Measurements from ENCODE around the gene CDK5RAP2.

DNA sequence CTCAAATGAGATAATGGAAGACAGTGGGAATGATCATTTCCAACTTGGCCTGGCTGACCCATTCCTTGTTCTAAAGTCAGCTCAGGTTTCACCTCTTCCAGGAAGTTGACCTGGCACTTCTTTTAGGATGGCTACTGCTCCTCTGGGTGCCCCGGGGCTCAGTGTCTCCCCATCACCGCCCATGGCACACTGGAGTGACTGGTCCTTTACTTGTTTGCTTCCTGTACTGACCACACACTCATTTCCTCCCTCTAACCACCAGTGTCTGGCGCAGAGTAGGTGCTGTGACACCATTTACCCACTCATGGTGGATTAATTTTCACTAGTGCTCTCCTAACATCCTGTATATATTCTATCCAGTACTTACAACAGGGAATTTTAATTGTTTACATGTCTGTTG is 183.5 kb downstream of the CDK5RAP2 start:
- no peak for TF ChIP-seq CTCF (IDR thresholded peaks at IDR 0.05)
- TF ChIP-seq POLR2A (IDR thresholded peaks at IDR 0.05) = no peak
